ENCODE results near the gene MRPL16. TPM values are rescaled to one million over a fixed set of nuclear protein-coding genes. Genes with fewer than 3 reads are reported as not detected.

MRPL16 gene
- total and polyA plus RNA-seq, 2 experiments from 2014 or later = 77.4 to 176 TPM

DNA sequence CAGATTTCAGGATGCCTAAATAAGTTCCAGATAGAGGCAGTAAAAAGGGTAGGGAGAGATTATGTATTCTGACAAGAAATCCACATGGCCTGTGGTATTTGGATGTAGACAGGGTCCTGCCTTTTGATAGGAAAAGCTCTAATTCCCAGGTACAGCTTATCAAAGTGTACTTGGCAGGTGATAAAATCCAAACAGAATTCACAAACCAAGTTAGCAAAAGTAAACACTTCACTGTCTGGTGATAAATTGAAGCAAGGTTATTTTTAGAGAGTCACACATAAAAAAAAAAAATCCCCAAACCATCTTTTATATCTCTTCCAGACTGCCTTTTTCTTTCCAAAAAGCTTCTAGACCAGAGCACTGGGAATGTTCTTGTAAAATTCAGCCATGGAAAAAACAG, 29.0 kb upstream of the MRPL16 start:
- Mint-ChIP-seq H3K9me3 (no peaks in the 10 kb centered on the region), H3K4me3 (no peak overlapping the region), H3K27ac (no peak overlapping the region), H3K4me1 (no peaks in the 10 kb centered on the region), H3K27me3 (ENCODE audit: insufficient read depth, low read depth, poor library complexity) (no peaks in the 10 kb centered on the region), H3K36me3 (ENCODE audit: low read depth) (no peaks in the 10 kb centered on the region)
- DNase-seq (ENCODE audit: low spot score) = no peak
- no peak for ATAC-seq
- peaks cover 9% of the 10 kb centered on the region; the same call in 1 of the 2 replicates for H3K9me2 ChIP-seq (ENCODE audit: insufficient read depth)
- no peaks in the 10 kb centered on the region for H3K4me1 ChIP-seq (ENCODE audit: insufficient read depth)
- no peaks in the 10 kb centered on the region for H4K20me1 ChIP-seq (replicated peaks; ENCODE audit: insufficient read depth)
- no peaks in the 10 kb centered on the region for H3K36me3 ChIP-seq (ENCODE audit: insufficient read depth)
- H3K4me2 ChIP-seq = no peak overlapping the region
- no peak overlapping the region for H2AFZ ChIP-seq
- TF ChIP-seq, protein P1, sequence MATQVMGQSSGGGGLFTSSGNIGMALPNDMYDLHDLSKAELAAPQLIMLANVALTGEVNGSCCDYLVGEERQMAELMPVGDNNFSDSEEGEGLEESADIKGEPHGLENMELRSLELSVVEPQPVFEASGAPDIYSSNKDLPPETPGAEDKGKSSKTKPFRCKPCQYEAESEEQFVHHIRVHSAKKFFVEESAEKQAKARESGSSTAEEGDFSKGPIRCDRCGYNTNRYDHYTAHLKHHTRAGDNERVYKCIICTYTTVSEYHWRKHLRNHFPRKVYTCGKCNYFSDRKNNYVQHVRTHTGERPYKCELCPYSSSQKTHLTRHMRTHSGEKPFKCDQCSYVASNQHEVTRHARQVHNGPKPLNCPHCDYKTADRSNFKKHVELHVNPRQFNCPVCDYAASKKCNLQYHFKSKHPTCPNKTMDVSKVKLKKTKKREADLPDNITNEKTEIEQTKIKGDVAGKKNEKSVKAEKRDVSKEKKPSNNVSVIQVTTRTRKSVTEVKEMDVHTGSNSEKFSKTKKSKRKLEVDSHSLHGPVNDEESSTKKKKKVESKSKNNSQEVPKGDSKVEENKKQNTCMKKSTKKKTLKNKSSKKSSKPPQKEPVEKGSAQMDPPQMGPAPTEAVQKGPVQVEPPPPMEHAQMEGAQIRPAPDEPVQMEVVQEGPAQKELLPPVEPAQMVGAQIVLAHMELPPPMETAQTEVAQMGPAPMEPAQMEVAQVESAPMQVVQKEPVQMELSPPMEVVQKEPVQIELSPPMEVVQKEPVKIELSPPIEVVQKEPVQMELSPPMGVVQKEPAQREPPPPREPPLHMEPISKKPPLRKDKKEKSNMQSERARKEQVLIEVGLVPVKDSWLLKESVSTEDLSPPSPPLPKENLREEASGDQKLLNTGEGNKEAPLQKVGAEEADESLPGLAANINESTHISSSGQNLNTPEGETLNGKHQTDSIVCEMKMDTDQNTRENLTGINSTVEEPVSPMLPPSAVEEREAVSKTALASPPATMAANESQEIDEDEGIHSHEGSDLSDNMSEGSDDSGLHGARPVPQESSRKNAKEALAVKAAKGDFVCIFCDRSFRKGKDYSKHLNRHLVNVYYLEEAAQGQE (IDR thresholded peaks at IDR 0.05; ENCODE audit: unreplicated experiment) = no peak
- TF ChIP-seq, protein P2, sequence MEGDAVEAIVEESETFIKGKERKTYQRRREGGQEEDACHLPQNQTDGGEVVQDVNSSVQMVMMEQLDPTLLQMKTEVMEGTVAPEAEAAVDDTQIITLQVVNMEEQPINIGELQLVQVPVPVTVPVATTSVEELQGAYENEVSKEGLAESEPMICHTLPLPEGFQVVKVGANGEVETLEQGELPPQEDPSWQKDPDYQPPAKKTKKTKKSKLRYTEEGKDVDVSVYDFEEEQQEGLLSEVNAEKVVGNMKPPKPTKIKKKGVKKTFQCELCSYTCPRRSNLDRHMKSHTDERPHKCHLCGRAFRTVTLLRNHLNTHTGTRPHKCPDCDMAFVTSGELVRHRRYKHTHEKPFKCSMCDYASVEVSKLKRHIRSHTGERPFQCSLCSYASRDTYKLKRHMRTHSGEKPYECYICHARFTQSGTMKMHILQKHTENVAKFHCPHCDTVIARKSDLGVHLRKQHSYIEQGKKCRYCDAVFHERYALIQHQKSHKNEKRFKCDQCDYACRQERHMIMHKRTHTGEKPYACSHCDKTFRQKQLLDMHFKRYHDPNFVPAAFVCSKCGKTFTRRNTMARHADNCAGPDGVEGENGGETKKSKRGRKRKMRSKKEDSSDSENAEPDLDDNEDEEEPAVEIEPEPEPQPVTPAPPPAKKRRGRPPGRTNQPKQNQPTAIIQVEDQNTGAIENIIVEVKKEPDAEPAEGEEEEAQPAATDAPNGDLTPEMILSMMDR (conservative IDR thresholded peaks at IDR 0.05; ENCODE audit: low read depth in 2 of 2) = no peak
- no peak for TF ChIP-seq ZNF114 (CRISPR knock-in tag; IDR thresholded peaks at IDR 0.05)
- no peak for TF ChIP-seq EZH2phosphoT487 (IDR thresholded peaks at IDR 0.05; ENCODE audit: unreplicated experiment)
- no peak for TF ChIP-seq EZH2 (IDR thresholded peaks at IDR 0.05; ENCODE audit: low read depth, unreplicated experiment)
- TF ChIP-seq, protein P3, sequence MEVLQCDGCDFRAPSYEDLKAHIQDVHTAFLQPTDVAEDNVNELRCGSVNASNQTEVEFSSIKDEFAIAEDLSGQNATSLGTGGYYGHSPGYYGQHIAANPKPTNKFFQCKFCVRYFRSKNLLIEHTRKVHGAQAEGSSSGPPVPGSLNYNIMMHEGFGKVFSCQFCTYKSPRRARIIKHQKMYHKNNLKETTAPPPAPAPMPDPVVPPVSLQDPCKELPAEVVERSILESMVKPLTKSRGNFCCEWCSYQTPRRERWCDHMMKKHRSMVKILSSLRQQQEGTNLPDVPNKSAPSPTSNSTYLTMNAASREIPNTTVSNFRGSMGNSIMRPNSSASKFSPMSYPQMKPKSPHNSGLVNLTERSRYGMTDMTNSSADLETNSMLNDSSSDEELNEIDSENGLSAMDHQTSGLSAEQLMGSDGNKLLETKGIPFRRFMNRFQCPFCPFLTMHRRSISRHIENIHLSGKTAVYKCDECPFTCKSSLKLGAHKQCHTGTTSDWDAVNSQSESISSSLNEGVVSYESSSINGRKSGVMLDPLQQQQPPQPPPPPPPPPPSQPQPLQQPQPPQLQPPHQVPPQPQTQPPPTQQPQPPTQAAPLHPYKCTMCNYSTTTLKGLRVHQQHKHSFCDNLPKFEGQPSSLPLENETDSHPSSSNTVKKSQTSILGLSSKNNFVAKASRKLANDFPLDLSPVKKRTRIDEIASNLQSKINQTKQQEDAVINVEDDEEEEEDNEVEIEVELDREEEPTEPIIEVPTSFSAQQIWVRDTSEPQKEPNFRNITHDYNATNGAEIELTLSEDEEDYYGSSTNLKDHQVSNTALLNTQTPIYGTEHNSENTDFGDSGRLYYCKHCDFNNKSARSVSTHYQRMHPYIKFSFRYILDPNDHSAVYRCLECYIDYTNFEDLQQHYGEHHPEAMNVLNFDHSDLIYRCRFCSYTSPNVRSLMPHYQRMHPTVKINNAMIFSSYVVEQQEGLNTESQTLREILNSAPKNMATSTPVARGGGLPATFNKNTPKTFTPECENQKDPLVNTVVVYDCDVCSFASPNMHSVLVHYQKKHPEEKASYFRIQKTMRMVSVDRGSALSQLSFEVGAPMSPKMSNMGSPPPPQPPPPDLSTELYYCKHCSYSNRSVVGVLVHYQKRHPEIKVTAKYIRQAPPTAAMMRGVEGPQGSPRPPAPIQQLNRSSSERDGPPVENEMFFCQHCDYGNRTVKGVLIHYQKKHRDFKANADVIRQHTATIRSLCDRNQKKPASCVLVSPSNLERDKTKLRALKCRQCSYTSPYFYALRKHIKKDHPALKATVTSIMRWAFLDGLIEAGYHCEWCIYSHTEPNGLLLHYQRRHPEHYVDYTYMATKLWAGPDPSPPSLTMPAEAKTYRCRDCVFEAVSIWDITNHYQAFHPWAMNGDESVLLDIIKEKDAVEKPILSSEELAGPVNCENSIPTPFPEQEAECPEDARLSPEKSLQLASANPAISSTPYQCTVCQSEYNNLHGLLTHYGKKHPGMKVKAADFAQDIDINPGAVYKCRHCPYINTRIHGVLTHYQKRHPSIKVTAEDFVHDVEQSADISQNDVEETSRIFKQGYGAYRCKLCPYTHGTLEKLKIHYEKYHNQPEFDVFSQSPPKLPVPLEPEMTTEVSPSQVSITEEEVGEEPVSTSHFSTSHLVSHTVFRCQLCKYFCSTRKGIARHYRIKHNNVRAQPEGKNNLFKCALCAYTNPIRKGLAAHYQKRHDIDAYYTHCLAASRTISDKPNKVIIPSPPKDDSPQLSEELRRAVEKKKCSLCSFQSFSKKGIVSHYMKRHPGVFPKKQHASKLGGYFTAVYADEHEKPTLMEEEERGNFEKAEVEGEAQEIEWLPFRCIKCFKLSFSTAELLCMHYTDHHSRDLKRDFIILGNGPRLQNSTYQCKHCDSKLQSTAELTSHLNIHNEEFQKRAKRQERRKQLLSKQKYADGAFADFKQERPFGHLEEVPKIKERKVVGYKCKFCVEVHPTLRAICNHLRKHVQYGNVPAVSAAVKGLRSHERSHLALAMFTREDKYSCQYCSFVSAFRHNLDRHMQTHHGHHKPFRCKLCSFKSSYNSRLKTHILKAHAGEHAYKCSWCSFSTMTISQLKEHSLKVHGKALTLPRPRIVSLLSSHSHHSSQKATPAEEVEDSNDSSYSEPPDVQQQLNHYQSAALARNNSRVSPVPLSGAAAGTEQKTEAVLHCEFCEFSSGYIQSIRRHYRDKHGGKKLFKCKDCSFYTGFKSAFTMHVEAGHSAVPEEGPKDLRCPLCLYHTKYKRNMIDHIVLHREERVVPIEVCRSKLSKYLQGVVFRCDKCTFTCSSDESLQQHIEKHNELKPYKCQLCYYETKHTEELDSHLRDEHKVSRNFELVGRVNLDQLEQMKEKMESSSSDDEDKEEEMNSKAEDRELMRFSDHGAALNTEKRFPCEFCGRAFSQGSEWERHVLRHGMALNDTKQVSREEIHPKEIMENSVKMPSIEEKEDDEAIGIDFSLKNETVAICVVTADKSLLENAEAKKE (CRISPR knock-in tag; IDR thresholded peaks at IDR 0.05) = no peak
- no peak for TF ChIP-seq JUNB (IDR thresholded peaks at IDR 0.05; ENCODE audit: unreplicated experiment)
- no peak for TF ChIP-seq POLR2AphosphoS5 (IDR thresholded peaks at IDR 0.05; ENCODE audit: low read depth)
- TF ChIP-seq, protein P4, sequence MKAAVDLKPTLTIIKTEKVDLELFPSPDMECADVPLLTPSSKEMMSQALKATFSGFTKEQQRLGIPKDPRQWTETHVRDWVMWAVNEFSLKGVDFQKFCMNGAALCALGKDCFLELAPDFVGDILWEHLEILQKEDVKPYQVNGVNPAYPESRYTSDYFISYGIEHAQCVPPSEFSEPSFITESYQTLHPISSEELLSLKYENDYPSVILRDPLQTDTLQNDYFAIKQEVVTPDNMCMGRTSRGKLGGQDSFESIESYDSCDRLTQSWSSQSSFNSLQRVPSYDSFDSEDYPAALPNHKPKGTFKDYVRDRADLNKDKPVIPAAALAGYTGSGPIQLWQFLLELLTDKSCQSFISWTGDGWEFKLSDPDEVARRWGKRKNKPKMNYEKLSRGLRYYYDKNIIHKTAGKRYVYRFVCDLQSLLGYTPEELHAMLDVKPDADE (IDR thresholded peaks at IDR 0.05) = no peak
- no peak for TF ChIP-seq STAT1 (IDR thresholded peaks at IDR 0.05; ENCODE audit: unreplicated experiment)
- no peak for TF ChIP-seq CREB1 (CRISPR knock-in tag; IDR thresholded peaks at IDR 0.05; ENCODE audit: low read depth)
- H3K27me3 ChIP-seq (ENCODE audit: insufficient read depth) = no peaks in the 10 kb centered on the region
- H3K27ac ChIP-seq (ENCODE audit: low read depth) = no peak overlapping the region
- H3K79me2 ChIP-seq (replicated peaks; ENCODE audit: insufficient read depth) = no peaks in the 10 kb centered on the region
- no peak overlapping the region for H3K4me3 ChIP-seq
- no peaks in the 10 kb centered on the region for H3F3A ChIP-seq (replicated peaks; ENCODE audit: low read depth)

Measured in GM23338 (cell line).